K562 (cell line): ENCODE data around the gene OR4D2. TPM values are rescaled to one million over a fixed set of nuclear protein-coding genes. Genes with fewer than 3 reads are reported as not detected.
A peak's percentile ranks its signal among the peaks of the same experiment; 100 is the strongest.

Source experiments
- ATF1 ChIP-seq, 2 experiments: fragments of 450-650 bp in 1 of 2; IDR thresholded peaks; 2 replicates each; pipeline ENCODE4 v1.6.1; 2016; ENCODE audit warnings: missing compliant biosample characterization in 1 of 2, missing genetic modification characterization in 1 of 2
- CEBPB ChIP-seq: fragments of 450-650 bp; IDR thresholded peaks from 2 replicates; pipeline ENCODE4 v1.6.1; 2016; ENCODE audit warnings: missing genetic modification characterization, missing compliant biosample characterization
- CXXC5 ChIP-seq: fragments of 250-450 bp; sonication (Bioruptor Pico); IDR thresholded peaks from 2 replicates; pipeline ENCODE4 v1.8.0; 2022; ENCODE audit warnings: inconsistent platforms, mild to moderate bottlenecking, moderate library complexity
- GABPB2 ChIP-seq: fragments of 250-450 bp; sonication (Bioruptor Pico); conservative IDR thresholded peaks from 2 replicates; pipeline ENCODE4 v1.5.1; 2021; ENCODE audit warnings: mild to moderate bottlenecking
- KDM5B ChIP-seq: fragments of 200-600 bp; sonication (generic); IDR thresholded peaks from 2 replicates; pipeline ENCODE4 v1.6.1; 2012; ENCODE audit warnings: low read depth, mild to moderate bottlenecking, moderate library complexity, low read length, control low read depth, inconsistent platforms; ENCODE audit not compliant: insufficient replicate concordance
- MIER1 ChIP-seq: fragments of 450-650 bp; IDR thresholded peaks from 2 replicates; pipeline ENCODE4 v1.6.1; 2016; ENCODE audit warnings: antibody characterized with exemption, mild to moderate bottlenecking, low read depth
- MTA2 ChIP-seq: fragments of 450-650 bp; IDR thresholded peaks from 2 replicates; pipeline ENCODE4 v1.6.1; 2016; ENCODE audit warnings: low read depth
- NCOA1 ChIP-seq: fragments of 450-650 bp; IDR thresholded peaks from 2 replicates; pipeline ENCODE4 v1.6.1; 2016; ENCODE audit warnings: low read depth
- PCBP2 ChIP-seq: fragments of 200-400 bp; formaldehyde crosslinking; IDR thresholded peaks from 2 replicates; pipeline ENCODE4 v1.6.1; 2018; ENCODE audit warnings: low read length, low read depth, mild to moderate bottlenecking, moderate library complexity; ENCODE audit not compliant: poor library complexity, severe bottlenecking
- POLR2B ChIP-seq: fragments of 450-650 bp; IDR thresholded peaks from 2 replicates; pipeline ENCODE4 v1.6.1; 2018; ENCODE audit warnings: low read depth; ENCODE audit not compliant: partially characterized antibody
- PTRF ChIP-seq: fragments of 450-650 bp; IDR thresholded peaks from 2 replicates; pipeline ENCODE4 v1.6.1; 2016; ENCODE audit warnings: mild to moderate bottlenecking, missing genetic modification characterization, missing compliant biosample characterization
- SIN3B ChIP-seq: fragments of 450-650 bp; IDR thresholded peaks from 2 replicates; pipeline ENCODE4 v1.6.1; 2017; ENCODE audit warnings: low read depth, mild to moderate bottlenecking, moderate library complexity
- SLC30A9 ChIP-seq: fragments of 250-450 bp; sonication (Bioruptor Pico); IDR thresholded peaks from 2 replicates; pipeline ENCODE4 v1.8.0; 2022; ENCODE audit warnings: mild to moderate bottlenecking, moderate library complexity
- SOX6 ChIP-seq: fragments of 450-650 bp; IDR thresholded peaks from 2 replicates; pipeline ENCODE4 v1.6.1; 2014; ENCODE audit warnings: mild to moderate bottlenecking
- SRSF3 ChIP-seq: fragments of 200-400 bp; formaldehyde crosslinking; IDR thresholded peaks from 2 replicates; pipeline ENCODE4 v1.6.1; 2016; ENCODE audit warnings: mild to moderate bottlenecking, low read length, moderate library complexity; ENCODE audit not compliant: insufficient read depth
- STAT6 ChIP-seq: sonication (generic); formaldehyde crosslinking; IDR thresholded peaks from 2 replicates; pipeline ENCODE4 v1.8.1; 2023; ENCODE audit warnings: mild to moderate bottlenecking, missing genetic modification reagents
- ZNF277 ChIP-seq: fragments of 250-450 bp; sonication (Bioruptor Pico); IDR thresholded peaks from 2 replicates; pipeline ENCODE4 v1.8.0; 2022; ENCODE audit warnings: inconsistent platforms, mild to moderate bottlenecking, moderate library complexity, borderline replicate concordance
- polyA plus RNA-seq, 8 experiments: library from polyadenylated mRNA; depleted of rRNA in 4 of 8; stranded (reverse) in 5 of 8; unstranded in 3 of 8; fragments of >200 nt; fragmentation: Nextera tagmentation in 2 of 8; fragmentation: Illumina TruSeq in 1 of 8; extraction: Ambion mirVana in 2 of 8; extraction: Trizol in 1 of 8; gene quantifications; 2 replicates each; pipeline versions ENCODE4 v1.2.1 to v1.2.3, GENCODE V29; 2011 to 2014; ENCODE audit warnings: inconsistent platforms in 1 of 8, missing spikeins in 1 of 8
- total RNA-seq, 7 experiments: library from RNA; depleted of rRNA in 6 of 7; stranded (reverse); fragments of >200 nt in 6 of 7; fragmentation: Illumina TruSeq in 2 of 7; extraction: Trizol in 2 of 7; gene quantifications; 2 replicates each; pipeline versions ENCODE4 v1.2.1 to v1.2.3, GENCODE V29; 2011 to 2021; ENCODE audit warnings: low replicate concordance in 1 of 7
- TF ChIP-seq, protein P1 (sequence below): sonication (generic); formaldehyde crosslinking; IDR thresholded peaks from 2 replicates; pipeline ENCODE4 v1.8.0; 2023; ENCODE audit warnings: mild to moderate bottlenecking, missing genetic modification reagents
- TF ChIP-seq, protein P2 (sequence below): sonication (generic); formaldehyde crosslinking; IDR thresholded peaks from 2 replicates; pipeline ENCODE4 v1.8.0; 2022; ENCODE audit warnings: missing genetic modification reagents, mild to moderate bottlenecking, borderline replicate concordance
- TF ChIP-seq, protein P3 (sequence below): fragments of 250-450 bp; sonication (Bioruptor Pico); IDR thresholded peaks from 2 replicates; pipeline ENCODE4 v1.8.0; 2022; ENCODE audit warnings: inconsistent platforms

Gene OR4D2
- total and polyA plus RNA-seq, 9 of the 15 experiments (the other 6 are each of a cell fraction or from before 2014, with no cell fraction given), result not detected

DNA sequence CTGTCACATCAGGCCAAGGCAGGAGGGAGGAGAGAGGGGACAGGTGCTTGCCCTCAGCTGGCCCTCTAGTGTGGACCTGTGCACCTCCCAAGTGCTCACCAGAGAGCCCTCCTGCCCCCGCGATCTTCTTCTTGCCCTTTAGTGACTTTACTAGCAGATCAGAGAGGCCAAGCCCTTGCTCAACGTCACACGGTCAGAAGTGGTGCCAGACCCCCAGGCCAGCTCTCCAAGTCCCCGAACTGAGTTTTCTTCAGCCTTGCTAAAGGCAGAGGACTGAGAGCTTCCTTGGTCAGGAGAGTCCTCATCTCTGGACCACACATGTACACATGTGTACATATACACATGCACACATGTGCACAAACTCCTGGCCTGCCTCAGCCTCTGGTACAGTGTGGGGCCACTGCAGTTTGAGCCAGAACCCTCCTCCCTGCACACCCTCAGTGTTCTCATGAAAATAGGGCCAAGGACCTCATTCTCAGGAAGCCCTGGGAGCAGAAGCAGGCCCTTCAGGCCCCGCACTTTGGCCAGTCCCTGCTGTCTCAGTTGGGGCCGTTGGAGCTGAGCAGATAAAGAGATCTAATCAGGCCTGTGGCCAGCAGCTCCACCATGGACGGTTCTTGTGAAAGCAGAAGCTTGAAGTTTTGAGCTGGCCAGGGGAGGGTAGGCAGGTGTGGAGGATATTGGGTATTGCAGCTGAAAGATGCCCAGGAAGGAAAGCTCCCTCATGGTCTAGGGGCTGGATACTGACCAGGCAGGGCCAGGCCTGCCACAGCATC is 18.4 kb downstream of the OR4D2 start (continued):
- TF ChIP-seq, protein P1, sequence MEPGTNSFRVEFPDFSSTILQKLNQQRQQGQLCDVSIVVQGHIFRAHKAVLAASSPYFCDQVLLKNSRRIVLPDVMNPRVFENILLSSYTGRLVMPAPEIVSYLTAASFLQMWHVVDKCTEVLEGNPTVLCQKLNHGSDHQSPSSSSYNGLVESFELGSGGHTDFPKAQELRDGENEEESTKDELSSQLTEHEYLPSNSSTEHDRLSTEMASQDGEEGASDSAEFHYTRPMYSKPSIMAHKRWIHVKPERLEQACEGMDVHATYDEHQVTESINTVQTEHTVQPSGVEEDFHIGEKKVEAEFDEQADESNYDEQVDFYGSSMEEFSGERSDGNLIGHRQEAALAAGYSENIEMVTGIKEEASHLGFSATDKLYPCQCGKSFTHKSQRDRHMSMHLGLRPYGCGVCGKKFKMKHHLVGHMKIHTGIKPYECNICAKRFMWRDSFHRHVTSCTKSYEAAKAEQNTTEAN (CRISPR knock-in tag), result no peak
- TF ChIP-seq, protein P2, sequence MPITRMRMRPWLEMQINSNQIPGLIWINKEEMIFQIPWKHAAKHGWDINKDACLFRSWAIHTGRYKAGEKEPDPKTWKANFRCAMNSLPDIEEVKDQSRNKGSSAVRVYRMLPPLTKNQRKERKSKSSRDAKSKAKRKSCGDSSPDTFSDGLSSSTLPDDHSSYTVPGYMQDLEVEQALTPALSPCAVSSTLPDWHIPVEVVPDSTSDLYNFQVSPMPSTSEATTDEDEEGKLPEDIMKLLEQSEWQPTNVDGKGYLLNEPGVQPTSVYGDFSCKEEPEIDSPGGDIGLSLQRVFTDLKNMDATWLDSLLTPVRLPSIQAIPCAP (CRISPR knock-in tag), result no peak
- TF ChIP-seq, protein P3, sequence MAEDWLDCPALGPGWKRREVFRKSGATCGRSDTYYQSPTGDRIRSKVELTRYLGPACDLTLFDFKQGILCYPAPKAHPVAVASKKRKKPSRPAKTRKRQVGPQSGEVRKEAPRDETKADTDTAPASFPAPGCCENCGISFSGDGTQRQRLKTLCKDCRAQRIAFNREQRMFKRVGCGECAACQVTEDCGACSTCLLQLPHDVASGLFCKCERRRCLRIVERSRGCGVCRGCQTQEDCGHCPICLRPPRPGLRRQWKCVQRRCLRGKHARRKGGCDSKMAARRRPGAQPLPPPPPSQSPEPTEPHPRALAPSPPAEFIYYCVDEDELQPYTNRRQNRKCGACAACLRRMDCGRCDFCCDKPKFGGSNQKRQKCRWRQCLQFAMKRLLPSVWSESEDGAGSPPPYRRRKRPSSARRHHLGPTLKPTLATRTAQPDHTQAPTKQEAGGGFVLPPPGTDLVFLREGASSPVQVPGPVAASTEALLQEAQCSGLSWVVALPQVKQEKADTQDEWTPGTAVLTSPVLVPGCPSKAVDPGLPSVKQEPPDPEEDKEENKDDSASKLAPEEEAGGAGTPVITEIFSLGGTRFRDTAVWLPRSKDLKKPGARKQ (CRISPR knock-in tag), result no peak
- no peak for TF ChIP-seq SRSF3
- TF ChIP-seq SOX6, result peak; percentile 74; the same call in 1 of the 2 replicates
- no peak for TF ChIP-seq ATF1 (CRISPR knock-in tag; IDR thresholded peaks at IDR 0.05)
- no peak for TF ChIP-seq ATF1 (tag; IDR thresholded peaks at IDR 0.05)
- no peak for TF ChIP-seq SLC30A9 (CRISPR knock-in tag)
- TF ChIP-seq MIER1, result no peak
- no peak for TF ChIP-seq STAT6 (CRISPR knock-in tag)
- TF ChIP-seq NCOA1, result no peak
- TF ChIP-seq PTRF (tag), result no peak
- TF ChIP-seq GABPB2 (CRISPR knock-in tag), result no peak
- TF ChIP-seq POLR2B, result no peak
- TF ChIP-seq CEBPB, result 0 out of 2 replicates have a peak, but pooled peaks have one; percentile 15
- peak; percentile 76 for TF ChIP-seq CXXC5 (CRISPR knock-in tag)
- no peak for TF ChIP-seq ZNF277 (CRISPR knock-in tag)
- no peak for TF ChIP-seq KDM5B
- no peak for TF ChIP-seq MTA2
- no peak for TF ChIP-seq PCBP2
- TF ChIP-seq SIN3B, result no peak
